IPS-18c (cell line): Measurements from ENCODE around the gene SLC25A3.
A peak's percentile ranks its signal among the peaks of the same experiment; 100 is the strongest.

Experiments
- H3K4me3 ChIP-seq: 2 replicates; pipeline ENCODE4 v1.7.0; 2013; ENCODE audit warnings: low read depth, mild to moderate bottlenecking, low read length, moderate library complexity; ENCODE audit not compliant: insufficient read depth
- H3K9me3 ChIP-seq: one replicate; pipeline ENCODE4 v1.6.1; 2013; ENCODE audit warnings: mild to moderate bottlenecking, low read length, moderate library complexity; ENCODE audit not compliant: control insufficient read depth, insufficient read depth

The SLC25A3 gene

GRCh38 chr12:98644433-98644711 lies 50.9 kb downstream of the SLC25A3 start:
- H3K9me3 ChIP-seq: no peaks in the 10 kb centered on the region
- H3K4me3 ChIP-seq: peak overlapping the region; percentile 95

GRCh38 chr12:98644712-98645571 lies 51.5 kb downstream of the SLC25A3 start, which contains the start of the genes APAF1 and IKBIP:
Gene APAF1, plus strand, starts transcription at chr12:98645290. Its CDS starts 3,070 bp downstream, at chr12:98648360.
Gene IKBIP, minus strand, starts transcription at chr12:98644788. Its CDS starts 87 bp downstream, at chr12:98644701.
- H3K9me3 ChIP-seq: no peaks in the 10 kb centered on the region
- peak within 1 kb of the TSS; percentile 95 for H3K4me3 ChIP-seq

DNA sequence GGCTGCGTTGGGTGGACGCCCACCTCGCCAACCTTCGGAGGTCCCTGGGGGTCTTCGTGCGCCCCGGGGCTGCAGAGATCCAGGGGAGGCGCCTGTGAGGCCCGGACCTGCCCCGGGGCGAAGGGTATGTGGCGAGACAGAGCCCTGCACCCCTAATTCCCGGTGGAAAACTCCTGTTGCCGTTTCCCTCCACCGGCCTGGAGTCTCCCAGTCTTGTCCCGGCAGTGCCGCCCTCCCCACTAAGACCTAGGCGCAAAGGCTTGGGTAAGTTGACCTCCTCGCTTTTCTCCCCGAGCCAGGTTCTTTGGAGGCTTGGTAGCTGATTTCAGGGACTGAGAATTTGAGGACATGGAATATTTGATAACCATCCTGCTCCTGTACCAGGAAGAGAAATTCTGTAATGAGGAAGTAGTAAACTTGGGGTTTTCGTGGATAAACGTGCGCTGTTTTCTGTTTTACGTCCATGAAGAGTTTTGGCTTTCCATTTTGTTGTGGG lies 52.1 kb downstream of the SLC25A3 start:
- Histone ChIP-seq H3K4me3 (peak overlapping the region; percentile 95), H3K9me3 (no peaks in the 10 kb centered on the region)

- H3K4me3 ChIP-seq: no peak overlapping the region; the same call in 1 of the 2 replicates
- H3K9me3 ChIP-seq: no peaks in the 10 kb centered on the region
Observed at GRCh38 chr12:98646294-98647090, 53.0 kb downstream of the SLC25A3 start.

- H3K4me3 ChIP-seq: no peak overlapping the region
- no peaks in the 10 kb centered on the region for H3K9me3 ChIP-seq
Observed at GRCh38 chr12:98651328-98651727, 57.8 kb downstream of the SLC25A3 start.

DNA sequence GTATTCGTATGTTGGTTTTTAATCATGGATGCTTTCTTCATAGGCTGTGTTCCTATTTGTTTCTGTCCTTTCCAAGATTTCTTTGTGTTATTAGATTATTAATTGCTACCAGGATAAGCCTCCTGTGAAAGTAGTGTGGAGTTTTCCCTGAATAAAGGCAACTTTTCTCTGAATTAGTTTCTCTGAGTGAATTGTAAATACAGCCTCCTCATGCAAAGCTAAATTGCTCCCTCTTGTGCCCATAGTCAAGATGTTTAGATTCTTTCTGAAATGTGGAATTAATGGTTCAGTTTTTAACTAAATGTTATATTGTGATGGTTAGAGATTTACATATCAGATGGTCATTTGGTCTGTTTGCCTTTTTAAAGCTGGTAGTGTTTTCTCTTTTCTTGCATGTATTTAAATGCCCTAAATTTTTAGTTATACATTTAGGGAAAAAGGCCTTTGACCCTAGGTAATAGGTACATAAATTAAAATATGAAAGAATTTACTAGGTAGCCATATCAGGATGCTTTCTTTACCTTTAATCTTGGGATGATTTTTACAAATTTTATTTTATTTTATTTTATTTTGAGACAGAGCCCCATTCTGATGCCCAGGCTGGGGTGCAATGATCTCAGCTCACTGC lies 60.5 kb downstream of the SLC25A3 start:
- Histone ChIP-seq H3K4me3 (no peak overlapping the region), H3K9me3 (no peaks in the 10 kb centered on the region)
